HT1080 (cell line): ENCODE results near the gene EZR. TPM values are rescaled to one million over a fixed set of nuclear protein-coding genes. Genes with fewer than 3 reads are reported as not detected.
"Not testable (repeated sequence)": the region's sequence is repeated elsewhere in the genome, so short reads cannot be mapped to it uniquely, and the experiment has no call there.

Experiments
- DNase-seq: peaks from one replicate; pipeline ENCODE4 v3.0.0-alpha.2; 2015; ENCODE audit warnings: low read depth
- total RNA-seq: library from RNA; depleted of rRNA; stranded (reverse); fragments of >200 nt; shearing (Covaris generic); gene quantifications from 2 replicates; pipeline ENCODE4 v1.2.3, GENCODE V29; 2014

Gene EZR
- total RNA-seq, 1 experiment from 2014 or later, result 253 TPM

DNA sequence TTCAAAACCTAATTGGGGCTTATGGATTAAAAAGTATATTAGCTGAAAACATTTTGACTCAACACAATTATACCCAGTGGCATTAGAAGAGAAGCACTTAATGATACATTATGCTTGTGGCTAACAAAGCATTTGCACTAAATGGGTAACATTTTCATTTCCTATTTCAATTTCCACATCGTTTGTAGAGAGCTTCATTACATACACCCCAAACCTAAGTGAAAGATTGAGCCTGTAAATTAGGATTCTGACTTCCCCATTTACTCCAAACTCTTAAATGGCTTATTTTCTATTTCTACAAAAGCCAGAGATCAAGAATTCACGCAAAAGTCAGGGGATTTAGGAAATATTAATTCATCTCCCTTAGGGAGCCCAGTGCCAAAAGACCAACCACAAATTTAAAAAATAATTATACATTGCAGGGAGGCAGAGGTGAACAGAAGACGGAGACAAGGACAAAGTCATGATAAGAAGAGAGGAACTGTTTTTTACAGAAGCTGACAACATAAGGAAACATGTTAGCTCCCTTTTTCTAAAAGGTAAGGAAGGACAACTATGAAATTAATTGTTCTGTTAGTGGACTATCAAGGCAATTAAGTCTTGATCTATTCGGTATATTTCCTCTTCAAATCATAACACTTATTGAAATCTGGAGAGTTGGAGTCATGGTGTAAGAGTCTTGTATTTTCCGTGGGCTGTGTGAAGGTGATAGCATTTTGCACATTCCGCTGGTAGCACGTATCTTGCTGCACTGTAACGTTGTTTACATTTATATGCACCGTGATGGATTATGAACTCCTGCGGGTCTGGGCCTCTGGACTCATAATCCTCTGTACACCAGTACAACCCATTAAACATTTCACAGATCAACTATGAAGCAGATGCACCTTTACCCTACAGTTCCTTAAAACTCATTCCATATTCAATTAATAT, 24.8 kb upstream of the EZR start:
- DNase-seq, result no peak

DNA sequence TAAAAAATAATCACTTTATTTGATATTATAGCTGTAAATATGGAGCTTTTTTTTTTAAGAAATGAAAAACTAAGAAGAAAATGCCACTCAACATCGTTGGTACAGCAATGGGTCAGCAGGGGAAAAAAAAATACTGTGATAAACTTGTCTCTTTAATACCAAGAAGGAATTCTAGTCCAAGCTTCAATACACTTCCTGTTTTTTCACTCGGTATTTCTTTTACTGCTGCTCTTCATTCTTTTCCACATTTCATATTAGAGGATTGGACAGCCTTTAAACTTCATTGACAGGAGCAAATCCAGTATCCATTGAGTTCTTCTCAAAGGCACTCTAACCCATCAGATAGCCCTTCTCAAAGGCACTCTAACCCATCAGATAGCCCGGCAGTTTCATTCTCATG, 22.2 kb upstream of the EZR start:
- no peak for DNase-seq

DNA sequence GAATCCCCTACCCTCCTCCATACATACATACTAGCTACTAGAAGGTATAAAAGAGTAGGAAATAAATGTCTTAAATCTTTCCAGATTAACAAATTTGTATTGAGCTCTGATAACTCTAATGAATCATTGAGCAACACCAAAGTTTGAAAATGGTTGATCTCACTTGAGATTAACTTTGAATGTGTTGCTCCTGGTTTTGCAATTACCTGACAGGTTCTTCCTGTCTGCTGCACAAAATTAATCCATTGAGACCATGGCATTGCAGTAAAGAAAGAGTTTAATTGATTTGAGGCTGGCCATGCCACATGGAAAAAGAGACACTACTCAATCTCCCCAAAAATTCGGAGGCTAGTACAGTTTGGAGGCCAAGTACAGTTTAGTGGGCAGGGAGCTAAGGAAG, 21.3 kb upstream of the EZR start:
- no peak for DNase-seq

- DNase-seq, result no peak
Observed at GRCh38 chr6:158839796-158840195, 20.6 kb upstream of the EZR start.

- DNase-seq, result not testable (repeated sequence)
Observed at GRCh38 chr6:158838790-158839189, 19.6 kb upstream of the EZR start.

DNA sequence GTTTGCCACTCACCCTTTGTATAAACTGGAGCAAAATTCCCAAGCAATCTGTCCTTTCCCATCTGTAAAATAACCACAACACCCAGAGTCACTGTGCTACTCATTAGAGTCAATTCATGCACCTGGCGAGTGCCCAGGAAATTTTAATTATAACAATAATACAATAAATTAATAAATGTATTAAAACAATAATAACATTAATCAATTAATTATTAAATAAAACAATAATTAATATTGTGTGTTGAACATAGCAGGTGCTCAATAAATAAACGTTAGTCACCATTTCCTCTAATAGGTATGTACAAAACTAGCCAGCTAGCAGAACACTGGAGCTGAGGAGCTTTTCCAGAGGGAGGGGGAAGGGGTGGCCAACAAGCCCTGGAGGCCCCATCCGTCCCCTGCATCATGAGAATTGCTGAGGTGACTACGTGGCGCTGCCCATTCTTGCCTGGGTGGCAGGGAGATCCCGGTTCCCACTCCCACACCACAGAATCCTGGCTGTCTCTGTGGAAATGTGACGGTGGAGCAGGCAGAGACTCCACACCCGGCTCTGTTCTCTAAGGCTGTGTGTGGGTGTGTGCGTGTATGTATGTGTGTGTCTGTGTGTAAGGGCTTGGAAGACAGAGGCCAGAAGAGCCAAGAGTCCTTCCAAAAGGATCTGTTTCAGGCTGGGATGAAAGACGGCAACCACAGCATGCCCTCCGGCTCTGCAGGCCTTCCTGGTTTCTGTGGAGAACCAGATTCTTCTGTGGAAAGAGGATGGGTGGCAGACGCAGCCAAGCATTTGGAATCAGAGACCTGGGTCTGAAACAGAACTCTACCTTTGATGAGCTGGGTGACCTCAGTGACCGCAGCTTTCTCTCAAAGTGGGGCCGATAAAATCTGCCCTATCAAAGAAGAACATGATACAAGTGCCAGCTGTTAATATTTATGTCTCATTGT, 18.8 kb upstream of the EZR start:
- no peak for DNase-seq

GRCh38 chr6:158836625-158837311, 17.6 kb upstream of the EZR start:
- no peak for DNase-seq

- DNase-seq, result no peak
Observed at GRCh38 chr6:158835616-158836221, 16.6 kb upstream of the EZR start.

DNA sequence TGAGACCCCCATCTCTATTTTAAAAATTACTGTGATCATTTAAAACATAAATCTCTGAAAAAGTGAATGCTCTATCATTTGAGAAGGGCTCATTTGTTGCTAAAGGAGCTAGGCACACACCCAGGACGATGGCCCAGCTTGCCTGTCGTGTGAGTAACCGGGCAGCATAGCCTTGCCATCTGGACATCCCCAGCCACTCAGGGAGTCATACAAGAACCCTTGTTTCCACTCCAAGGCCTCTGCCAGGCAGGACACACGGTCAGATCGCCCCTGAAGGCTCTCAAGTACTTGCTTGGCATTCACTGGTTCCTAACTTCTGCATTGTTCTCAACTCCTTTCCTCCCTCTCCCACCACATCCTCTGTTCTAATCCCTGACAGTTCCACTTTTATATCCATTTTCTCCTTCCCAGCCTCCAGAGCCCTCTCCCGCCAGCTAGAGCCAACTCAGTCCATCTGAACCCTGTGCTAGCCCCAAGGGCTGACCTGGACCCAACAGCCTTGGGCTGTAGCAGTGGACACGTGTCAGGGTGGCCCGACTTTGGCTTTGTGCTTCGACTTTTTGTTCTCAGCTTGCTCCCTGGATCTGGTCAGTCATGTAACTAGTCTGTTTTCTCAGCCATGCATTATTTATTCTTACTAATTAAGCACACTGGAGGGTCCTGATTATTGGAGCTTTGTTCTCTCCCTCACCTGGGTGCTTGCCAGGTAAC, 15.7 kb upstream of the EZR start:
- DNase-seq, result no peak

DNA sequence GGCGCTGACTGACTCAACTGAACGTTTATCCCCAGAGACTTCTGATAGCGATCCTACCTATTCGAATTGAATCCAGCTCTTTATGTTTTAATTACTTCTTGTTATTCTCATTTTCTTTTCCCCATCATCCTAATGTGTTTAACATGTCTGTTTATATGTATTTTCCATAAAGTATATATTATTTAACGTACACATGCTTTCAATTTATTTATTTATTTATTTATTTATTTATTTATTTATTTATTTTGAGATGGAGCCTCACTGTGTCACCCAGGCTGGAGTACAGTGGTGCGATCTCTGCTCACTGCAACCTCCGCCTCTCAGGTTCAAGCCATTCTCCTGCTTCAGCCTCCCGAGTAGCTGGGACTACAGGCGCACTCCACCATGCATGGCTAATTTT, 13.6 kb upstream of the EZR start:
- DNase-seq, result not testable (repeated sequence)

- DNase-seq, result no peak
Observed at GRCh38 chr6:158832026-158832425, 12.9 kb upstream of the EZR start.

- DNase-seq, result no peak
Observed at GRCh38 chr6:158831571-158831970, 12.4 kb upstream of the EZR start.

- DNase-seq, result no peak
Observed at GRCh38 chr6:158830736-158831135, 11.6 kb upstream of the EZR start.

GRCh38 chr6:158828807-158829206, 9.6 kb upstream of the EZR start:
- no peak for DNase-seq

DNA sequence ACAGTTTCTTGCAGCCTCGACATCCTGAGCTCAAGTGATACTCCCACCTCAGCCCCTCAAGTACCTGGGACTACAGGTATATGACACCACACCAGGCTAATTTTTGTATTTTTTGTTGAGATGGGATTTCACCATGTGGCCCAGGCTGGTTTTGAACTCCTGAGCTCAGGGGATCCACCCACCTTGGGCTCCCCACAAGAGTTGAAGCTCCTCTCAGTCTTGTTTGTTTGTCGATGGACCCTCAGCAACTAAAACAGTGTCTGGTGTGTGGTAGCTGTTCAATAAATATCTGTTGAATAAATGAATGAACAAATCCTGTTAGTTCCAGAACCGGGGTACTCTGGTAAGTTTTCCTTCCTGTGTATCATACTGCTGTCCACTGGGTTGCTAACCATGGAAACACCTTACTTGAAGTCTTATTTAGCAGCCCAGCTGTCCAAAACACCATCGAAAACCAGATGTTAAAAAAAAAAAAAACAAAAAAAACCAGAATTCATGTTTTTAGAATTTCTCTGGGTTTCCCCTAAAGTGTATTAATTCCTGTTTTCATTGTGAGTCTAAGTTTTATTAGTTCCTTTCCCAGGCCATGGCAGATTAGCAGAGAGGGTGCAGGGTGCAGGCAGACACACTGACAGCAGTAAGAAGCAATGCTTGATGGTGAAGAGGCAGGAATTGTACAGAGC, 7.8 kb upstream of the EZR start:
- DNase-seq, result no peak

GRCh38 chr6:158825951-158826306, 6.8 kb upstream of the EZR start:
- no peak for DNase-seq

- DNase-seq, result no peak
Observed at GRCh38 chr6:158825038-158825950, 6.1 kb upstream of the EZR start.

GRCh38 chr6:158823616-158824015, 4.4 kb upstream of the EZR start:
- not testable (repeated sequence) for DNase-seq
